UCSD-AML1 (cell line): ENCODE measurements around the gene SRSF8.

Experiments used
- DNase-seq: peaks from one replicate; lab custom pipeline; 2025; ENCODE audit not compliant: unreplicated experiment; lab: John Stamatoyannopoulos, UW

The SRSF8 gene

GRCh38 chr11:95067841-95068219 is 1.1 kb downstream of the SRSF8 start:
- no peak for DNase-seq

GRCh38 chr11:95068549-95068948 is 1.8 kb downstream of the SRSF8 start:
- peak; percentile 52 for DNase-seq

- DNase-seq = no peak
Observed at GRCh38 chr11:95070471-95070870, 3.8 kb downstream of the SRSF8 start.

GRCh38 chr11:95072948-95073347 is 6.2 kb downstream of the SRSF8 start:
- DNase-seq = no peak

- DNase-seq = no peak
Observed at GRCh38 chr11:95074792-95075563, 8.3 kb downstream of the SRSF8 start.

GRCh38 chr11:95076416-95076815 is 9.7 kb downstream of the SRSF8 start:
- no peak for DNase-seq

- no peak for DNase-seq
Observed at GRCh38 chr11:95076981-95077380, 10.3 kb downstream of the SRSF8 start.

GRCh38 chr11:95078526-95078925 is 11.8 kb downstream of the SRSF8 start:
- no peak for DNase-seq

GRCh38 chr11:95081010-95081409 is 14.3 kb downstream of the SRSF8 start:
- no peak for DNase-seq

- DNase-seq = no peak
Observed at GRCh38 chr11:95081412-95081811, 14.7 kb downstream of the SRSF8 start.

GRCh38 chr11:95082576-95083001 is 15.9 kb downstream of the SRSF8 start:
- DNase-seq = no peak

- DNase-seq = no peak
Observed at GRCh38 chr11:95084509-95084908, 17.8 kb downstream of the SRSF8 start.

GRCh38 chr11:95085117-95085816 is 18.5 kb downstream of the SRSF8 start:
- DNase-seq = no peak

GRCh38 chr11:95086151-95086550 is 19.4 kb downstream of the SRSF8 start:
- no peak for DNase-seq

- no peak for DNase-seq
Observed at GRCh38 chr11:95086836-95087570, 20.3 kb downstream of the SRSF8 start.

GRCh38 chr11:95088946-95089619 is 22.4 kb downstream of the SRSF8 start:
- no peak for DNase-seq

- DNase-seq = peak; percentile 76
Observed at GRCh38 chr11:95089620-95090542, 23.2 kb downstream of the SRSF8 start, which contains the start of gene ENDOD1. TSS of gene ENDOD1 (plus strand) at chr11:95089846. CDS start at chr11:95089928, 82 bp downstream.

GRCh38 chr11:95091663-95092180 is 25.0 kb downstream of the SRSF8 start:
- DNase-seq = no peak

GRCh38 chr11:95092549-95093324 is 26.0 kb downstream of the SRSF8 start:
- no peak for DNase-seq
